Activated naive CD8-positive, alpha-beta T cell treated with anti-CD3 and anti-CD28 coated beads, Interleukin-2, amount 10 ng/mL, durations not matched to agents 7 days and 5 days (primary cell): ENCODE data around the gene CGNL1. TPM values are rescaled to one million over a fixed set of nuclear protein-coding genes. Genes with fewer than 3 reads are reported as not detected.

Source experiments
- ATAC-seq: fragments of 150-1000 bp; cut with Tn5 transposase; one replicate; pipeline ENCODE4 v1.10.0; 2021; ENCODE audit warnings: low read depth, moderate library complexity
- POLR2A ChIA-PET: fragments of 350-600 bp; sonication (Branson Sonifier 250); formaldehyde crosslinking; loops from one replicate; lab custom pipeline; 2021; ENCODE audit warnings: antibody characterized with exemption; lab: Charles Lee
- DNase-seq: peaks from one replicate; pipeline ENCODE4 v3.0.0; 2021
- H3K27ac Mint-ChIP-seq: one replicate; pipeline ENCODE4 v1.8.0; 2022; ENCODE audit warnings: mild to moderate bottlenecking, mixed read lengths
- H3K27me3 Mint-ChIP-seq: one replicate; pipeline ENCODE4 v1.8.0; 2022; ENCODE audit warnings: mild to moderate bottlenecking, moderate library complexity, mixed read lengths
- H3K36me3 Mint-ChIP-seq: one replicate; pipeline ENCODE4 v1.8.0; 2021; ENCODE audit warnings: mild to moderate bottlenecking, mixed read lengths
- H3K4me1 Mint-ChIP-seq: one replicate; pipeline ENCODE4 v1.8.0; 2021; ENCODE audit warnings: mixed read lengths
- H3K4me3 Mint-ChIP-seq: one replicate; pipeline ENCODE4 v1.8.0; 2022; ENCODE audit warnings: mild to moderate bottlenecking, moderate library complexity, mixed read lengths
- H3K9me3 Mint-ChIP-seq: one replicate; pipeline ENCODE4 v1.8.0; 2021; ENCODE audit warnings: mixed read lengths
- total RNA-seq, 2 experiments: library from RNA; stranded (reverse); gene quantifications; one replicate each; pipeline ENCODE4 v1.2.3, GENCODE V29; 2021

CGNL1 gene
- total RNA-seq, 2 experiments from 2014 or later = not detected

- no peak for DNase-seq
- ATAC-seq = no peak
- no peaks in the 10 kb centered on the region for H3K9me3 Mint-ChIP-seq
- no peaks in the 10 kb centered on the region for H3K4me1 Mint-ChIP-seq
- H3K27ac Mint-ChIP-seq = no peak overlapping the region
- POLR2A ChIA-PET = no interaction called here
- no peaks in the 10 kb centered on the region for H3K36me3 Mint-ChIP-seq
- H3K27me3 Mint-ChIP-seq = peaks cover under 1% of the 10 kb centered on the region
- no peak overlapping the region for H3K4me3 Mint-ChIP-seq
Observed at GRCh38 chr15:57548835-57549234, 172.5 kb downstream of the CGNL1 start.

- H3K27ac Mint-ChIP-seq = no peak overlapping the region
- DNase-seq (no peak), ATAC-seq (no peak)
- H3K9me3 Mint-ChIP-seq = no peaks in the 10 kb centered on the region
- no peak overlapping the region for H3K4me3 Mint-ChIP-seq
- POLR2A ChIA-PET = no interaction called here
- no peaks in the 10 kb centered on the region for H3K4me1 Mint-ChIP-seq
- no peaks in the 10 kb centered on the region for H3K27me3 Mint-ChIP-seq
- no peaks in the 10 kb centered on the region for H3K36me3 Mint-ChIP-seq
Observed at GRCh38 chr15:57549935-57550334, 173.6 kb downstream of the CGNL1 start.

GRCh38 chr15:57550640-57551039 lies 174.3 kb downstream of the CGNL1 start:
- Mint-ChIP-seq H3K4me3 (no peak overlapping the region), H3K9me3 (no peaks in the 10 kb centered on the region), H3K27ac (no peak overlapping the region), H3K4me1 (no peaks in the 10 kb centered on the region), H3K27me3 (peaks cover 3% of the 10 kb centered on the region), H3K36me3 (no peaks in the 10 kb centered on the region)
- DNase-seq (no peak), ATAC-seq (no peak)
- POLR2A ChIA-PET = no interaction called here

GRCh38 chr15:57551715-57552677 lies 175.7 kb downstream of the CGNL1 start:
- H3K27ac Mint-ChIP-seq = no peak overlapping the region
- no peaks in the 10 kb centered on the region for H3K4me1 Mint-ChIP-seq
- no peak for ATAC-seq
- H3K27me3 Mint-ChIP-seq = peaks cover 3% of the 10 kb centered on the region
- H3K4me3 Mint-ChIP-seq = no peak overlapping the region
- H3K9me3 Mint-ChIP-seq = no peaks in the 10 kb centered on the region
- POLR2A ChIA-PET = no interaction called here
- no peaks in the 10 kb centered on the region for H3K36me3 Mint-ChIP-seq
- DNase-seq = no peak

DNA sequence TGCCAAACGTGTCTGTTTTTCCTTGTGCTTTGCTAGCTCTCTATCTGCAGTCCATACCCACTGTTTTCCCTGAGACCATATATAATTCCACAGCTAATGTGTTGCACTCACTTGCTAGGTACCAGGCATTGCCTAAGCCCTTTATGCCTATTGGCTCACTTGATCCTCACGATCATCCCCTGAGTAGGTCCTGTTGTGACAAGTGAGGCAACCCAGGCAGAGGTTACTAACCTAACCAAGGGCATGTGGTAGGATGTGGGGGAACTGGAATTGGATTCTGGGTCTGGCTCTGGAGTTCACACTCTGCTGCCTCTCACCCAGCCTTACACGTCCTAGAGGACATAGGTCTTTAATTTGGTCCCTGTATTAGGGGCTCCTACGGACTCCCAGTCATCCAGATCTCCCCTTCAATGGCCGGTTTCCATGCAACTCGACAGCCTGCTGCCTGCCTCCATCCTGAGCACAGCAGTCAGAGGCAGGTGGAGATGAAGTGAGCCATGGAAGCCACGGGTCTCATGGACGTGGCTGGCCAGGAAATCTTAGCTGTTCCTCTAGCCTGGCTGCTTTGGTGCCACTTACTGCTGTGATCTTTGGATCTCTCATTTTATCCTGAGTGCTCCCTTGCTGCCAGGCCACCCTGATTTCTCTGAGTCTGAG lies 176.5 kb downstream of the CGNL1 start:
- no peaks in the 10 kb centered on the region for H3K36me3 Mint-ChIP-seq
- ATAC-seq (no peak), DNase-seq (no peak)
- no peaks in the 10 kb centered on the region for H3K4me1 Mint-ChIP-seq
- no peak overlapping the region for H3K4me3 Mint-ChIP-seq
- peaks cover 3% of the 10 kb centered on the region for H3K27me3 Mint-ChIP-seq
- POLR2A ChIA-PET = no interaction called here
- H3K27ac Mint-ChIP-seq = no peak overlapping the region
- H3K9me3 Mint-ChIP-seq = no peaks in the 10 kb centered on the region

DNA sequence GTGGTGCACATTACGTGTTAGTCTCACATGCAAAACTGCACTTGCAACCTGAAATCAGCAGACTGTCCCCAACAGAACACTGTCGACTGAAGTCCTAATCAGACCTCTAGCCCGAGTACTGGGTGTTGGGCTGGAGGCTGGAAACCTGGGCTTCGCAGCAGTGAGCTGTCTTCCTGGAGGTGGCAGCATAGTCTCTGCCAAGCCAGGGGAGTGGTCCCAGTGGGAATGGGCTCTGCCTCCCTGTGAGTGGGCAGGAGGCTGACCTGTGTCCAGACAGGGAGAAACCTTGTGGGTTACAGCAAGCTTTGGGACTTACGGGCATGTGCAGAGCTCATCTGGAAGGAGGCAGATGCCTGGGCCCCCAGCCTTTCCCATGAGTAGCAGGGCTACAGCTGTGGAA lies 177.2 kb downstream of the CGNL1 start:
- Mint-ChIP-seq H3K36me3 (no peaks in the 10 kb centered on the region), H3K27me3 (peaks cover 3% of the 10 kb centered on the region), H3K4me1 (no peaks in the 10 kb centered on the region), H3K27ac (no peak overlapping the region), H3K9me3 (no peaks in the 10 kb centered on the region), H3K4me3 (no peak overlapping the region)
- no peak for DNase-seq
- ATAC-seq = no peak
- POLR2A ChIA-PET = no interaction called here

DNA sequence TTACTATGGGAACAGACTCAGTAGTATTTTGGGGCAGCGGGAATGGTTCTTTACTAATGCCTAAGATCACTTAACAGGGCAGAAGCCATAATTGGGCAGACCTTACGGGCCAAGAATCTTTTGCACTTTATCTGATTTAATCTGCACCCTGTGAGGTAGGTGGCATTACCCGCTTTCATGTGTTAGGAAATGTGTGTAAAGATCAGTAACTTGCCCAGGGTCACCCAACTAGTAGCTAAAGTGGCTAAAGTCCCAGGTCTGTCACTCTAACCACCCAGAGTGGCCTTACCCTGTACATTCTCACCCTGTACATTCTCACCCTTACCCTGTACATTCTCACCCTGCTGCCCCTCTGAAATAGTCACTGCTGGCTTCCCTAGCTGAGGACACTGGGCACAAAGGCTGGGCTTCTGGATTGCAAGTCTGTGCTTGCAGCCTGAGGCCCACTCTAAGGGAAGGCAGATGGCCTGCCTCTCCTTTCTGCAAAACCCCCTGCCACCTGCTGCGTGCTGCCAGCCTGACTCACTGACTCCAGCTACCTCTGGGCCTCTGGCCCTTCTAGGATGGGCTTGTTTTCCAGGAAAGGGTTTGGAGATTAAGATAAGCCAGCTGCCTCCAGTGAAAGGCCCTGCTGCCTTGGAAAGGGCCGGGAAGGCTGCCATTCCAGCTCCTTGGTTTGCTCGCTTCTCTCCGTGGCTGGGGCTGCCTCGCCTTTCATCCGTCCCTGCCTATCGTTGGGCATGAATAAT lies 177.9 kb downstream of the CGNL1 start:
- no peaks in the 10 kb centered on the region for H3K36me3 Mint-ChIP-seq
- peaks cover 3% of the 10 kb centered on the region for H3K27me3 Mint-ChIP-seq
- H3K9me3 Mint-ChIP-seq = no peaks in the 10 kb centered on the region
- no peak overlapping the region for H3K4me3 Mint-ChIP-seq
- no peak for ATAC-seq
- no peaks in the 10 kb centered on the region for H3K4me1 Mint-ChIP-seq
- no peak overlapping the region for H3K27ac Mint-ChIP-seq
- no peak for DNase-seq
- POLR2A ChIA-PET = no interaction called here

DNA sequence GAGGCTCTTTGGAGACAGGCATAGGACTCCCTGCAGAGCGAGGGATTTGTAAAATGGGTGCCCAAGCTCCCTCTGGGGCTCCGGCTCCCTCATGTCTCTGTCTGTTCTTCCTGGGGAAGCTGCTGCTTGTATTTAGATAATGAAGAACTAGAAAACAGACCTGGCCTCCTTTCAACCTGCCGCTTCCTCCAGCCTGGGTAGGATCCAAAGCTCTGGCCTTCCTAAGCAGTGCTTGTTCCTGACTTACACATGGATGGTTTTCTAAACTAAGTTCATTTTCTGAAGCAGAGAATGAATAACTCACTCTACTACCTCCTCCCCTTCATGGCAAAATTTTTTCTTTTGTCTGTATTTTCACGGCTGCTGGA lies 178.5 kb downstream of the CGNL1 start:
- Mint-ChIP-seq H3K9me3 (no peaks in the 10 kb centered on the region), H3K27ac (no peak overlapping the region), H3K4me3 (no peak overlapping the region), H3K36me3 (no peaks in the 10 kb centered on the region), H3K27me3 (peaks cover 3% of the 10 kb centered on the region), H3K4me1 (no peaks in the 10 kb centered on the region)
- POLR2A ChIA-PET = no interaction called here
- no peak for DNase-seq
- no peak for ATAC-seq

GRCh38 chr15:57555270-57555669 lies 179.0 kb downstream of the CGNL1 start:
- no peak overlapping the region for H3K4me3 Mint-ChIP-seq
- no peak overlapping the region for H3K27ac Mint-ChIP-seq
- H3K27me3 Mint-ChIP-seq = peaks cover 3% of the 10 kb centered on the region
- no peaks in the 10 kb centered on the region for H3K4me1 Mint-ChIP-seq
- H3K9me3 Mint-ChIP-seq = no peaks in the 10 kb centered on the region
- no peaks in the 10 kb centered on the region for H3K36me3 Mint-ChIP-seq
- DNase-seq (no peak), ATAC-seq (no peak)
- POLR2A ChIA-PET = no interaction called here

DNA sequence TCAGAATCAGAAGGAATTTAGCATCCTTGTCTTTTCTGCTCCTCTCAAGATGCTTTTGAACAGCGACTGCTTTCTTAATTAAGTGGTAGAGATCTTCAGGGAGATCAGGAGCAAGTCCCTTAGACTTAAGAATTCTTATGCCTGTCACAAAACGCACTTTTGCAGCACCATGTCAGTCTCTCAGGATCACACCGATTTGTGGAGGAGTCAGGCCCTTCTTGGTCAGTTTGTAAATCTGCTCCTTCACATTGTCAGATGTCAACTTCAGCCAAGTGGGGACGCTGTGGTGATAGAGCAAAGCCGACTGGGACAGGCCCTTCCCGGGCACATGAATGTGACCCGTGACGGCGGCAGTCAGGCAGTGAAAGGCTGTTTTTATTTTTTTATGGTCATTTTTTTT lies 179.7 kb downstream of the CGNL1 start:
- Mint-ChIP-seq H3K36me3 (no peaks in the 10 kb centered on the region), H3K4me1 (no peaks in the 10 kb centered on the region), H3K27me3 (peaks cover 3% of the 10 kb centered on the region), H3K27ac (no peak overlapping the region), H3K4me3 (no peak overlapping the region), H3K9me3 (no peaks in the 10 kb centered on the region)
- POLR2A ChIA-PET = no interaction called here
- DNase-seq (no peak), ATAC-seq (no peak)

DNA sequence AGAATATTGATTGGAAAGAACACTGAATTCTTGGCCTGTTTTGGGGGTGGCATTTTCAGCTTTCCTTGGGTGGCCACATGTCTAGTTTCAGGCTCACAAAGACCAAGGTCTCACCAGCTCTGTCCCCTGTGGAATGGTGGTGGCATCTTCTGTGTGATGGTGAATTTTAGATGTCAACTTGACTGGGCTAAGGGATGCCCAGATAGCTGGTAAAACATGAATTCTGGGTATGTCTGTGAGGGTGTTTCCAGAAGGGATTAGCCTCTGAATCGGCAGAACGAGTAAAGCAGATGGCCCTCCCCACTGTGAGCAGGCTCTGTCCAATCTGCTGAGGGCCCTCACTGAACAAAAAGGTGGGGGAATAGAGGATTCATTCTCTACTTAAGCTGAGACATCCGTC lies 181.0 kb downstream of the CGNL1 start:
- Mint-ChIP-seq H3K36me3 (no peaks in the 10 kb centered on the region), H3K9me3 (no peaks in the 10 kb centered on the region), H3K27me3 (peaks cover 3% of the 10 kb centered on the region), H3K4me1 (no peaks in the 10 kb centered on the region), H3K27ac (no peak overlapping the region), H3K4me3 (no peak overlapping the region)
- POLR2A ChIA-PET = no interaction called here
- ATAC-seq = no peak
- no peak for DNase-seq

DNA sequence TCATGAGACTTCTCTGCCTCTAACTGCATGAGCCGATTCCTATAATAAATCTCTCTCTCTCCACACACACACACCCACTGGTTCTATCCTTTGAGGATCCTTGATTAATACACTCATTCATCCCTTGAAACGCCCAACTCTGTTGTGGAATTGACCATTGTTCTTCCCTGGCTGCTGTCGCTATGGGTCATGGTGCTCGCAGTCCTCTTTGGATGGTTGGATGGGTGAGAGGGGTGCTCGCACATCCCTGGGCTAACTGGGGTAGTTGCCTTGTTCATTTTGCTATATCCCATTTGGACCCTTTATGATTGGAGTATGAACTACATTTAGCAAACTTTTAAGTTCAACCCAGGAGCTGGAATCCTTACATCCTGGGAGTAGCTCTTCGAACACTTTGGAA lies 181.5 kb downstream of the CGNL1 start:
- Mint-ChIP-seq H3K27ac (no peak overlapping the region), H3K27me3 (peaks cover 7% of the 10 kb centered on the region), H3K4me3 (no peak overlapping the region), H3K9me3 (no peaks in the 10 kb centered on the region), H3K4me1 (peaks cover 2% of the 10 kb centered on the region), H3K36me3 (no peaks in the 10 kb centered on the region)
- POLR2A ChIA-PET = no interaction called here
- ATAC-seq (no peak), DNase-seq (no peak)

DNA sequence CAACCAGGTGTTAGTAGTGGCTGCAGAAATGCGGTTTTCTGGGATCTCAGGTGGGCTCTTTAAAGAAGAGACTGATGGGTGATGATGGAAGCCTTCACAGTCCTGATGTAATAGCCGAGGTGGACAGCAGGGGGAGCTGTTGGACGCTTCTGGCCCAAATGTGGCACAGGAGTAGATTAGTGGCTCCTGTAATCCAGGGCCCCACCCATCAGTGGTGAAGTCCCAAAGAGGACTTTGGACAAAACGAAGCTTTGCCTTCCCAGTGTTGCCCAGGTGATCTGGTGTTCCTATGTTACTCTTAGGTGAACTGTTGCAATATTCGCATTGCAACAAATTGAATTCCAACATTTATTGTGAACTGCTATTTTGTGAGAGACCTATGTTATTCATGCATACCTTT lies 183.6 kb downstream of the CGNL1 start:
- POLR2A ChIA-PET = no interaction called here
- DNase-seq (peak; percentile 76), ATAC-seq (no peak)
- Mint-ChIP-seq H3K27me3 (peaks cover 10% of the 10 kb centered on the region), H3K4me3 (no peak overlapping the region), H3K36me3 (no peaks in the 10 kb centered on the region), H3K27ac (no peak overlapping the region), H3K4me1 (peaks cover 9% of the 10 kb centered on the region), H3K9me3 (no peaks in the 10 kb centered on the region)
